ENCODE measurements around the gene UBXN1. TPM values are rescaled to one million over a fixed set of nuclear protein-coding genes. Genes with fewer than 3 reads are reported as not detected.

The UBXN1 gene
- total RNA-seq, 2 donors from 2014 or later = 77.4 to 116 TPM

DNA sequence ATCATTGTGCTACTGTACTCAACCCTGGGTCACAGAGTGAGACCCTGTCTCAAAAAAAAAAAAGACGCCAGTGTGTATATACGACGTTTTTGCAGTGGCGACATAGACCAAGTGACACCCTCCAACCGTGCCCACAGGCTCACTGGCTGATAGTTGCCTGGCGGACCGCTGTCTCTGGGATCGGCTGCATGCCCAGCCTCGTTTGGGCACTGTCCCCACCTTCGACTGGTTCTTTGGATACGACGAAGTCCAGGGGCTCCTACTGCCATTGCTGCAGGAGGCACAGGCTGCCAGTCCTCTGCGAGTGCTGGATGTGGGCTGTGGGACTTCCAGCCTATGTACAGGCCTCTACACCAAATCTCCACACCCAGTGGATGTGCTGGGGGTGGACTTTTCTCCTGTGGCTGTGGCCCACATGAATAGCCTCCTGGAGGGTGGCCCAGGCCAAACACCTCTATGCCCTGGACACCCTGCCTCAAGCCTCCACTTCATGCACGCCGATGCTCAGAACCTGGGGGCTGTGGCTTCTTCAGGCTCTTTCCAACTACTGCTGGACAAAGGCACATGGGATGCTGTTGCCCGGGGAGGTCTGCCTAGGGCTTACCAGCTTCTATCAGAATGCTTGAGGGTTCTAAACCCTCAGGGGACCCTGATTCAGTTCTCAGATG is 12.5 kb downstream of the UBXN1 start:
- DNase-seq (ENCODE audit: low spot score) = no peak
- TF ChIP-seq, protein P1, sequence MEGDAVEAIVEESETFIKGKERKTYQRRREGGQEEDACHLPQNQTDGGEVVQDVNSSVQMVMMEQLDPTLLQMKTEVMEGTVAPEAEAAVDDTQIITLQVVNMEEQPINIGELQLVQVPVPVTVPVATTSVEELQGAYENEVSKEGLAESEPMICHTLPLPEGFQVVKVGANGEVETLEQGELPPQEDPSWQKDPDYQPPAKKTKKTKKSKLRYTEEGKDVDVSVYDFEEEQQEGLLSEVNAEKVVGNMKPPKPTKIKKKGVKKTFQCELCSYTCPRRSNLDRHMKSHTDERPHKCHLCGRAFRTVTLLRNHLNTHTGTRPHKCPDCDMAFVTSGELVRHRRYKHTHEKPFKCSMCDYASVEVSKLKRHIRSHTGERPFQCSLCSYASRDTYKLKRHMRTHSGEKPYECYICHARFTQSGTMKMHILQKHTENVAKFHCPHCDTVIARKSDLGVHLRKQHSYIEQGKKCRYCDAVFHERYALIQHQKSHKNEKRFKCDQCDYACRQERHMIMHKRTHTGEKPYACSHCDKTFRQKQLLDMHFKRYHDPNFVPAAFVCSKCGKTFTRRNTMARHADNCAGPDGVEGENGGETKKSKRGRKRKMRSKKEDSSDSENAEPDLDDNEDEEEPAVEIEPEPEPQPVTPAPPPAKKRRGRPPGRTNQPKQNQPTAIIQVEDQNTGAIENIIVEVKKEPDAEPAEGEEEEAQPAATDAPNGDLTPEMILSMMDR (IDR thresholded peaks at IDR 0.05) = no peak
- Histone ChIP-seq H3K4me1 (peaks cover 0 to 44% of the 10 kb centered on the region in 2 donors), H3K27me3 (no peaks in the 10 kb centered on the region), H3K9me3 (no peaks in the 10 kb centered on the region), H3K4me3 (peak overlapping the region; percentile 54 to 93), H3K27ac (peak overlapping the region in 1 of 2 donors; percentile 89), H3K36me3 (peaks cover 19% of the 10 kb centered on the region)

DNA sequence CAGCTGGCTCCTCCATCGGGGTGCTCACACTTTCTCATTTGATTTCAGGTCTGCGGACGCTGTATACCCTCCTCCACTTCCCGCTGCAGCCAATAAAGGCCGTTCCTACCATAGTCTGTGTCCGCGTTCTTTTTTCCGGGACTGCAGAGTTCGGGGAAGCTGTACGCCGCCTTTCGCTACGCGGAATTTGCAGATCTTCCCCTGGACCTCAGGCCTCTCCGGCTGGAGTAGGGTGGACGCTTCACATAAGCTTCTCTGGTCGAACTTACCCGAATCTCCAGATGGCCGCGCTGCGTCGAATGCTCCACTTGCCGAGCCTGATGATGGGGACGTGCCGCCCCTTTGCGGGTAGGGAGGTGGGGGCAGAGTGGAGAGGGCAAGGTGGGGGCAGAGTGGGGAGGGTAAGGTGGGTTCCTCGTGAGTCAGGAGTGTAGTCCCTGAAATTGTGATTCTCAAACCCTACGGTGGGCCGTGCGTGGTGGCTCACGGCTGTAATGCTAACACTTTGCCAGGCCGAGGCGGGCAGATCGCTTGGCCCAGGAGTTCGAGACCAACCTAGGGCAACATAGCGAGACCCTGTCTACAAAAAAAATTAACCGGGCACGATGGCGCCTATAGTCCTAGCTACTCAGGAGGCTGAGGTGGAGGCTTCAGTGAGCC is 13.1 kb downstream of the UBXN1 start:
- Histone ChIP-seq H3K9me3 (no peaks in the 10 kb centered on the region), H3K36me3 (peaks cover 19% of the 10 kb centered on the region), H3K4me1 (peaks cover 0 to 39% of the 10 kb centered on the region in 2 donors), H3K27ac (peak overlapping the region; percentile 79 to 89), H3K27me3 (no peaks in the 10 kb centered on the region), H3K4me3 (peak overlapping the region; percentile 54 to 93)
- TF ChIP-seq, protein P1 (IDR thresholded peaks at IDR 0.05) = no peak
- DNase-seq (ENCODE audit: low spot score) = peak; percentile 72

DNA sequence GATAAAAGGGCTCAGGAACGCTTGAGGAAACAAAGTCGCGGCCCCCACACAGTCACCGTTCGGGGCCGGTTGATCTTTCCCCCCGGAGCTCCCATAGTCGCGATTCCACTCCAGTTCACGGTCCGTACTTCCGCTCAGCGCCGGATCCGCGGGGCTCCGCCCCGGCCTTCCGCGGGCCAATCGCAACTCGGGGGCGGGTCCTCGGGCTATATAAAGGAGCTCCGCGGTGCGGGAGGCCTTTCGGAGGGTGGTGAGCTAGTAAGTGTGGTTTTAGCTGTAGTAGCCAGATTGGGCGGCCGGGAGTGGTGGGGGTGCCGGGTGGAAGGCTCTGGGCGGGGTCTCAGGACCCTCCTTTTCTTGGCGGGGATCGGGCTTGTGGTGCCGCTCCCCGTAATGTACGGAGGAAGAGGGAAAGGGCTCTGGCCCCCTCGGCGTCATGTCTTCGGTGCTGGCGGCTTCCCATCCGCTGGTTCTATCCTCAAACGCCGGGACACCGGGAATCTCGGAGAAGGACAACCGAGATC is 13.7 kb downstream of the UBXN1 start, which contains the start of the genes C11orf98 and CSKMT:
Gene C11orf98, minus strand, starts transcription at position 136 of the 524 bp plus-strand sequence. Its CDS starts 41 bp downstream, at position 95.
Gene CSKMT, plus strand, starts transcription at position 238 of the 524 bp plus-strand sequence. CDS start 568 bp downstream, outside the sequence.
- no peaks in the 10 kb centered on the region for H3K9me3 ChIP-seq
- H3K4me1 ChIP-seq = peaks cover 0 to 35% of the 10 kb centered on the region in 2 donors
- H3K27ac ChIP-seq = peak within 1 kb of the TSS; percentile 79 to 89
- peaks cover 19% of the 10 kb centered on the region for H3K36me3 ChIP-seq
- peak; percentile 97 for DNase-seq (ENCODE audit: low spot score)
- TF ChIP-seq, protein P1 (IDR thresholded peaks at IDR 0.05) = no peak
- H3K27me3 ChIP-seq = no peaks in the 10 kb centered on the region
- peak within 1 kb of the TSS; percentile 54 to 93 for H3K4me3 ChIP-seq

DNA sequence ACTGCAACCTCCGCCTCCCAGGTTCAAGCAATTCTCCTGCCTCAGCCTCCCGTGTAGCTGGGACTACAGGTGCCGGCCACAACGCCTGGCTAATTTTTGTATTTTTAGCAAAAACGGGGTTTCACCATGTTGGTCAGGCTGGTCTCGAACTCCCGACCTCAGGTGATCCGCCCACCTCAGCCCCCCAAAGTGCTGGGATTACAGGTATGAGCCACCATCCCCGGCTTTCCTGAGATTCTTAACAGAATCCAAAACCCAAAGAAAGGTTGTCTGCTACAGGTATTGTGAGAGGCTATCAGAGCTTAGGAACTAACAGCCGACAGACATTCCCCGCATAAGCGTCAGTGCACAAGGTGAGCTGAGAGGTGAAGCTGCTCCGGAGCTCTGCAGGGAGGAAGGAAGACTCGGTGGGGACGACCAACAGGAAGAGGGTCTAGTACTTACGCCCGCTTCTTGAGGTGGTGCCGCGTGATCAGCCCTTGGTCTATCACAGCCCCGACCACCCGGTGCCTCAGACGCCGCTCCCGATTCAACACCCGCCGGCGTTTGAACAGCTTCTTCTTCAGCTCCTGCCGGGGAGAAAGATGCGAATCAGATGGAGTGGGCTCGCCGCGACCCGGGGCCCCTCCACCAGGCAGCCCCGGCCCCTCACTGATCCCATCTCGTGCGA is 14.3 kb downstream of the UBXN1 start:
- no peak for DNase-seq (ENCODE audit: low spot score)
- Histone ChIP-seq H3K9me3 (no peaks in the 10 kb centered on the region), H3K27ac (peak overlapping the region; percentile 79 to 89), H3K27me3 (no peaks in the 10 kb centered on the region), H3K4me3 (peak overlapping the region; percentile 54 to 93), H3K36me3 (peaks cover 19% of the 10 kb centered on the region), H3K4me1 (peaks cover 0 to 35% of the 10 kb centered on the region in 2 donors)
- TF ChIP-seq, protein P1 (IDR thresholded peaks at IDR 0.05) = no peak

DNA sequence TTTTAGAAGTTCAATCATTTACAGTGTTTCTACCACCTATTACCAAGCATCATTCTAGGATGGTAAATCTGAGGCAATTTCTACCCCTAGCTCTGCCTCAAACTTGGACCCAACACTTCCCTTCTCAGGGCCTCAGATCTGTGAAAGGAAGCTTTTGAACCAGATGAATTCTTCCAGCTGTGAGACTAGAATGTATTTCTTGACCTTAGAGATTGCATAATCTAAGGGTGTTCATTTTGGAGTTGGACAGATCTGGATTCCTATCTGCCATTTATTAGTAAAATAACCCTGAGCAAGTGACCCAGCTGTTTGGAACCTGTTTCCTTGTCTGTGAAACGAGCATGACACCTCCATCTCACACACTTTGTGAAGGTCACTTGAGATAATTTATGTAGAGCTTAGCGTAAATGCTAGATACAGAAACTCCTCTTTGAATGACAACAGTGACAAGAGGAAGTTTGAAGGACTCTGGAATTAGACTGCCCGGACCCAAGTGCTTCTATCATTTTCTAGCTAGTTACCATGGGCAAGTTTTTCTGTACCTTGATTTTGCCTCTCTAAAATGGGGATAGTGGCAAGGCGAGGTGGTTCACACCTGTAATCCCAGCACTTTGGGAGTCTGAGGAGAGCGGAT is 22.0 kb downstream of the UBXN1 start:
- no peak for DNase-seq (ENCODE audit: low spot score)
- TF ChIP-seq, protein P1 (IDR thresholded peaks at IDR 0.05) = no peak

More for the DNA sequence above, 22.0 kb downstream of the UBXN1 start:
- no peaks in the 10 kb centered on the region for H3K36me3 ChIP-seq
- no peak overlapping the region for H3K27ac ChIP-seq
- H3K4me3 ChIP-seq = no peak overlapping the region
- peaks cover 0 to 8% of the 10 kb centered on the region in 2 donors for H3K4me1 ChIP-seq
- no peaks in the 10 kb centered on the region for H3K27me3 ChIP-seq
- H3K9me3 ChIP-seq = no peaks in the 10 kb centered on the region
